SU-DHL-6 (cell line): ENCODE measurements around the gene RAB40C.
A peak's percentile ranks its signal among the peaks of the same experiment; 100 is the strongest.

Experiments used
- H2AFZ ChIP-seq: fragments of 200-600 bp; sonication (generic); 2 replicates; pipeline ENCODE4 v1.6.1; 2014; ENCODE audit warnings: low read depth, mild to moderate bottlenecking, moderate library complexity, mixed read lengths, antibody characterized with exemption, low read length; ENCODE audit not compliant: severe bottlenecking
- H3F3A ChIP-seq: fragments of 200-600 bp; shearing (Covaris generic); 2 replicates; pipeline ENCODE4 v1.6.0; 2016; ENCODE audit warnings: antibody characterized with exemption, mild to moderate bottlenecking; ENCODE audit not compliant: insufficient read depth
- H3K27ac ChIP-seq: fragments of 200-600 bp; sonication (generic); 2 replicates; pipeline ENCODE4 v1.5.1; 2016; ENCODE audit warnings: low read depth, mild to moderate bottlenecking, low read length, moderate library complexity, mixed read lengths
- H3K27me3 ChIP-seq: fragments of 200-600 bp; sonication (generic), shearing (Covaris generic); 2 replicates; pipeline ENCODE4 v1.6.0; 2014; ENCODE audit warnings: mild to moderate bottlenecking, low read length
- H3K36me3 ChIP-seq: fragments of 200-600 bp; sonication (generic); 2 replicates; pipeline ENCODE4 v1.6.1; 2014; ENCODE audit warnings: mild to moderate bottlenecking, low read length, mixed read lengths
- H3K4me2 ChIP-seq: fragments of 300-600, 200-600 bp; shearing (Covaris generic), sonication (generic); 2 replicates; pipeline ENCODE4 v1.6.0; 2014; ENCODE audit warnings: low read length, low read depth, mild to moderate bottlenecking; ENCODE audit not compliant: poor library complexity, severe bottlenecking
- H3K4me3 ChIP-seq: fragments of 200-600 bp; sonication (generic); 2 replicates; pipeline ENCODE4 v1.5.1; 2014; ENCODE audit warnings: antibody characterized with exemption, low read length, mild to moderate bottlenecking, mixed read lengths; ENCODE audit not compliant: insufficient read depth, poor library complexity, severe bottlenecking
- H3K79me2 ChIP-seq: fragments of 200-600 bp; sonication (generic); 2 replicates; pipeline ENCODE4 v1.6.1; 2014; ENCODE audit warnings: mild to moderate bottlenecking, low read length, moderate library complexity; ENCODE audit not compliant: insufficient read depth
- H3K9ac ChIP-seq: fragments of 200-600 bp; sonication (generic); 2 replicates; pipeline ENCODE4 v1.7.0; 2014; ENCODE audit warnings: mild to moderate bottlenecking, low read length
- H3K9me2 ChIP-seq: fragments of 200-600 bp; sonication (generic); replicated peaks from 2 replicates; pipeline ENCODE4 v1.6.1; 2014; ENCODE audit warnings: low read length; ENCODE audit not compliant: insufficient read depth
- H3K9me3 ChIP-seq: fragments of 200-600 bp; sonication (generic); 2 replicates; pipeline ENCODE4 v1.6.1; 2014; ENCODE audit warnings: low read length, mixed read lengths; ENCODE audit not compliant: insufficient read depth
- H4K20me1 ChIP-seq: fragments of 200-600 bp; sonication (generic); 2 replicates; pipeline ENCODE4 v1.6.1; 2014; ENCODE audit warnings: low read depth, mild to moderate bottlenecking, antibody characterized with exemption, low read length, moderate library complexity, mixed read lengths
- CTCF ChIP-seq: fragments of 200-600 bp; sonication (generic); IDR thresholded peaks from one replicate; pipeline ENCODE4 v1.5.1; 2017; ENCODE audit warnings: antibody characterized with exemption, mild to moderate bottlenecking, low read length, moderate library complexity; ENCODE audit not compliant: insufficient read depth, poor library complexity, severe bottlenecking
- EZH2phosphoT487 ChIP-seq: fragments of 200-600 bp; sonication (generic), shearing (Covaris generic); conservative IDR thresholded peaks from 2 replicates; pipeline ENCODE4 v1.6.1; 2018; ENCODE audit warnings: mild to moderate bottlenecking, antibody characterized with exemption, low read length, moderate library complexity, mixed read lengths

RAB40C gene

GRCh38 chr16:661184-661821, 71.4 kb downstream of the RAB40C start:
- Histone ChIP-seq H2AFZ (no peak overlapping the region), H3K36me3 (no peaks in the 10 kb centered on the region), H3K27me3 (no peaks in the 10 kb centered on the region), H3F3A (no peaks in the 10 kb centered on the region), H3K9ac (no peak overlapping the region), H4K20me1 (no peaks in the 10 kb centered on the region), H3K9me3 (no peaks in the 10 kb centered on the region), H3K4me3 (no peak overlapping the region), H3K27ac (no peak overlapping the region), H3K4me2 (peak overlapping the region; percentile 12), H3K9me2 (no peaks in the 10 kb centered on the region), H3K79me2 (no peaks in the 10 kb centered on the region)
- no peak for TF ChIP-seq EZH2phosphoT487
- TF ChIP-seq CTCF = no peak

- no peak overlapping the region for H3K27ac ChIP-seq
- H3K9me2 ChIP-seq = no peaks in the 10 kb centered on the region
- no peaks in the 10 kb centered on the region for H3F3A ChIP-seq
- no peak overlapping the region for H2AFZ ChIP-seq
- H3K79me2 ChIP-seq = no peaks in the 10 kb centered on the region
- H3K9ac ChIP-seq = no peak overlapping the region
- no peak for TF ChIP-seq CTCF
- H4K20me1 ChIP-seq = no peaks in the 10 kb centered on the region
- H3K4me3 ChIP-seq = no peak overlapping the region
- H3K27me3 ChIP-seq = no peaks in the 10 kb centered on the region
- no peaks in the 10 kb centered on the region for H3K36me3 ChIP-seq
- H3K9me3 ChIP-seq = no peaks in the 10 kb centered on the region
- no peak overlapping the region for H3K4me2 ChIP-seq
Observed at GRCh38 chr16:662095-662494, 72.2 kb downstream of the RAB40C start.

- no peaks in the 10 kb centered on the region for H3K79me2 ChIP-seq
- no peak overlapping the region for H3K9ac ChIP-seq
- H3F3A ChIP-seq = no peaks in the 10 kb centered on the region
- H3K4me2 ChIP-seq = no peak overlapping the region
- H3K9me3 ChIP-seq = no peaks in the 10 kb centered on the region
- no peaks in the 10 kb centered on the region for H3K36me3 ChIP-seq
- no peak overlapping the region for H3K27ac ChIP-seq
- no peaks in the 10 kb centered on the region for H4K20me1 ChIP-seq
- H2AFZ ChIP-seq = no peak overlapping the region
- H3K9me2 ChIP-seq = no peaks in the 10 kb centered on the region
- no peaks in the 10 kb centered on the region for H3K27me3 ChIP-seq
- H3K4me3 ChIP-seq = no peak overlapping the region
- no peak for TF ChIP-seq EZH2phosphoT487
- no peak for TF ChIP-seq CTCF
Observed at GRCh38 chr16:662597-662996, 72.7 kb downstream of the RAB40C start.
